GM21717 (cell line): ENCODE measurements around the gene HBP1.
"Not testable (repeated sequence)": the region's sequence is repeated elsewhere in the genome, so short reads cannot be mapped to it uniquely, and the experiment has no call there.

Experiments used
- ATAC-seq: cut with Tn5 transposase; IDR thresholded peaks from one replicate; pipeline ENCODE4 v1.9.1; 2021; ENCODE audit warnings: mild to moderate bottlenecking, moderate library complexity; ENCODE audit not compliant: unreplicated experiment

The HBP1 gene

DNA sequence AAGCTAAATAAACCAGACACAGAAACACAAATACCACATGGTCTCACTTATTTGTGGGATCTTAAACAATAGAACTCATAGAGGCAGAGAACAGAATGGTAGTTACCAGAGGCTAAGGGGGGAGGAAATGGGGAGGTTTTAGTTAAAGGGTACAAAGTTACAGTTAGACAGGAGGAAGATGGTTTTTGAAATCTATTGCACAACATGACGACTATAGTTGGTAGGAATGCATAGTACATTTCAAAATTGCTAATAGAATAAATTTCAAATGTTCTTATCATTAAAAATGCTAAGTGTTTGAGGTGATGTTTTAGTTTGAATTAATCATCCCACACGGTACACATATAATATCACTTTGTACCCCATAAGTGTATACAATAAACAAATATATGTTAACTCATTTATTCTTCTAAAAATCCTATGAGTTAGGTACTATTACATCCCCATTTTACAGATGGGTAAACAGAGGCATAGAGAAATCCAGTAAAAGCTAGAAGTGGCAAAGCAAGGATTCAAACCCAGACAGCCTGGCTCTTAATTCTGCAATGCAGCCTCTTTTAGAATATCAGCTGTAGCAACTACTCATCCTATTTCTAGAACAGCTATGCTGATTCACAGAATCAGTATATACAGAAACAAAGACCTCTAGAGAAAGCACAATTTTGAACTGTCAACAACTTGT, 50.9 kb downstream of the HBP1 start:
- no peak for ATAC-seq

GRCh38 chr7:107220356-107220755, 51.6 kb downstream of the HBP1 start:
- ATAC-seq: no peak

DNA sequence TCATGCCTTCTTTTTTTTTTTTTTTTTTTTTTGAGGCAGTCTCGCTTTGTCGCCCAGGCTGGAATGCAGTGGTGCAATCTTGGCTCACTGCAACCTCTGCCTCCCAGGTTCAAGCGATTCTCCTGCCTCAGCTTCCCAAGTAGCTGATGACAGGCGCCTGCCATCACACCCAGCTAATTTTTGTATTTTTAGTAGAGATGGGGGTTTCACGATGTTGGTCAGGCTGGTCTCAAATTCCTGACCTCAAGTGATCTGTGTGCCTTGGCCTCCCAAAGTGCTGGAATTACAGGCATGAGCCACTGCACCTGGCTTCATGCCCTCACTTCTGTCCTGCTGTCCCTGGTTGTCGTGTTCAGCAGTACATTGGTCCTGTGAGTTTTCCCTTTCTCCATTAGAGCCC, 52.0 kb downstream of the HBP1 start:
- not testable (repeated sequence) for ATAC-seq

DNA sequence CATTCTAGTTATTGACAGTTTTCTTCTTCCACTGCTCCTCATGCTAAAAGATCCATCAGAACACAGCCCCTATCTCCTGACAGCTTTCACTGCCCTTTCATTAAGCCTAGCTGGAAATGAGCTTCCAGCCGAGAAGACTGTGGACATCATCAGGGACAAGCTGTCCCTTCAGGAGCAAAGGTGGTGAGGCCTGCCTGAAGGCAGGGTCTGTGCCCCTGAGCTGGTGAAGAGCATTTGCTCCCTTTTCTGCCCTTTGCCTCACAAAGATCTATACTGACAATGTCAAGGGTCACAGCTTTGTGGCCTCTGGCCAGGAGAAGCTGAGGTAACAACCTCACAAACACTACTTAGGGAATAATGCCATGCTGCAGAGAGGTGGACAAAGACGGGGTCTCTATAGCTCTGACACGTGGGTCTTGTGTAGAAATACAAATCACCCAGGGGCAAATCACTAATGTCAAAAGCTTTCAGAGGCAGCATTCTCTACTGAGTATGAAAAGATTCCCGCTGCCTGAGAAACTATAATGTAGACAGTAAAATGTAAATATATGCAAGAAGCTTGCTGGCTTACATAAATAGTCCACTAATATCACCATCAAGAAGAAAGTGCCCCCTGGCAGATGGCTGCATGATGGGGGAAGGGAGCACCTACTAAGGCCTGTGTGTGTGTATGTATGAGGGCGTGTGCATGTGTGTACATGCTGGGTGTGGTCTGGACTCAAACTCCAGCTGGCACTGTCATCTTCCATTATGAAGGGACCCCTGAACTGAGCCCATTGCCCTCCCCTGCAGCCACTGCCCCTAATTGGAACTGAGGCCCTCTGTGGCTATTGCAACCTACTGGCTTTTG, 55.8 kb downstream of the HBP1 start:
- no peak for ATAC-seq

DNA sequence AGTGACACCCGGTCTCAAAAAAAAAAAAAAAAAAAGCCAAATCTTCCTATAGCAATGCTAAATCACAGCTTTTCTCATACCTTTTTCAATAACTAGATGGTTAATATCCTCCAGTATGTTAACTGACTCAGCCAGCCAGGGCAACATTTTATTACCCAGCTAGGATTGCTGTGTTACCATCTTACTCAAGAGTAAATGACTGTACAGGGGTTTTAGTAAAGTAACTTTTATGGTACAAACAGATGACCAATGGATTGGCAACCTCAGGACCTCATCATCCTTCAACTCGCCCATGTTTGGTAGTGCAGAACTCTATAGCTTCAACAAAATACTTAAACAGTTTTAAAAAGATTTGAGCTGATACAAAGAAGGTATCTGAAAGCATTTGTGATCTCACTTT, 59.5 kb downstream of the HBP1 start:
- no peak for ATAC-seq

DNA sequence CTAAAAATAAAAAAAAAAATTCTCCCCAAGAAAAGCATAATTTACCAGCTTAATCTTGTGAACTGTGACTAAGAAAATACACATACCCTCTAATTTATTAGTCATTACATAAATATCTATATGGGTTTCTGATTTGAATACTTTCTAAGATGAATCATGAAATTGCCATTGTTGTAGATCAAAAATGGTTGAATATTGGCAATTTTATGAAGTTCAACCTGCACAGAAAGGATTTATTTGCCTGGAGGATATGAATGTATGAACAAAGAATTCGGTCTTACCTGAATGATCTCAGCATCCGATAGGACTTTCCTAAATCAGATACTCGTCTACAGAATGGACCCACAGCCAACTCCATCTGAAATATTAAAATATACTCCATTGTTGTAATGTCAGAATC, 61.5 kb downstream of the HBP1 start:
- ATAC-seq: no peak

- ATAC-seq: no peak
These were observed 63.8 kb downstream of the HBP1 start for GRCh38 chr7:107232568-107233090.

- no peak for ATAC-seq
These were observed 64.4 kb downstream of the HBP1 start for GRCh38 chr7:107233174-107233573.

GRCh38 chr7:107233981-107234380, 65.2 kb downstream of the HBP1 start:
- no peak for ATAC-seq

GRCh38 chr7:107234436-107234835, 65.6 kb downstream of the HBP1 start:
- ATAC-seq: no peak

DNA sequence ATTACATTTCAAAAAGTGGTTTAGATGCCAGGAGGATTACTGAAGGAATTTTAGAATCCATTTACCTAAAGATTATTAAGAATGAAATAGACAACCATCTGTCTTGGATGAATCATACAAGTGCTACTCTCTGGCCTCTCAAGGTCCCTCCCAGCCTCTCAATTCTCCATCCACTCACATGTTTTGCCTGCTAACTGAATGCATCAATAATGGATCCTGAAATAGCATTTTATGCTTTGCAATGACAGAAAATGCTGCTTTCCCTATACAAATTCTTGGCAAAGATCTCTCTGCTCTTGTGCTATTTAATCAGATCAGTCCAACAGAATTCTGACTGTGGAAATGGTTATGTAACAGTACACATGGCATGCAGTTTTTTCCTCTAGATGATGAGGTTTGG, 68.1 kb downstream of the HBP1 start:
- ATAC-seq: no peak

DNA sequence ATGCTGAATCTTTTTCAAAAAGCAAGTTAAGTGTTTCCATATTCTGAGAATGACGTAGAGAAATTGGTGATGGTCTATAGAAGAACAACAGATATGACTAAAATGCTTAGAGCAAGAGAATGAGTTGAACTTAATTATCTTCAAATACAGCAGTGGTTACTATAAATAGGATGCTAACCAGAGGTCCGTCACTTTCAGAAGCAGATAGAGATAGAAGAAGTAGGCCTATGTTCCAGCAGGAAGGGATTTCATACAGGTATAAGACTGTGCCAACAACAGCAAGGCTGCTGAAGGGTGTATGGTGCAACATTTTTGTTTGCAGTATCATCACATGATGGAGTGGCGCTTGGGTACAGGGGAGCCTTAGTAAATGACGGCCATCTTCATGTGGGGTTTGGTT, 68.6 kb downstream of the HBP1 start:
- no peak for ATAC-seq

- no peak for ATAC-seq
These were observed 73.5 kb downstream of the HBP1 start for GRCh38 chr7:107242267-107242666.

- ATAC-seq: no peak
These were observed 75.8 kb downstream of the HBP1 start for GRCh38 chr7:107244613-107245012.

- ATAC-seq: not testable (repeated sequence)
These were observed 78.0 kb downstream of the HBP1 start for GRCh38 chr7:107246836-107247235.

- ATAC-seq: no peak
These were observed 79.9 kb downstream of the HBP1 start for GRCh38 chr7:107248551-107249316.

GRCh38 chr7:107251963-107252362, 83.2 kb downstream of the HBP1 start:
- ATAC-seq: no peak
